Activated T-cell treated with anti-CD3 and anti-CD28 coated beads for 4 hours (primary cell): ENCODE data around the gene UROC1.

Experiments
- DNase-seq: peaks from one replicate; pipeline ENCODE4 v3.0.0-alpha.2; 2020

UROC1 gene

DNA sequence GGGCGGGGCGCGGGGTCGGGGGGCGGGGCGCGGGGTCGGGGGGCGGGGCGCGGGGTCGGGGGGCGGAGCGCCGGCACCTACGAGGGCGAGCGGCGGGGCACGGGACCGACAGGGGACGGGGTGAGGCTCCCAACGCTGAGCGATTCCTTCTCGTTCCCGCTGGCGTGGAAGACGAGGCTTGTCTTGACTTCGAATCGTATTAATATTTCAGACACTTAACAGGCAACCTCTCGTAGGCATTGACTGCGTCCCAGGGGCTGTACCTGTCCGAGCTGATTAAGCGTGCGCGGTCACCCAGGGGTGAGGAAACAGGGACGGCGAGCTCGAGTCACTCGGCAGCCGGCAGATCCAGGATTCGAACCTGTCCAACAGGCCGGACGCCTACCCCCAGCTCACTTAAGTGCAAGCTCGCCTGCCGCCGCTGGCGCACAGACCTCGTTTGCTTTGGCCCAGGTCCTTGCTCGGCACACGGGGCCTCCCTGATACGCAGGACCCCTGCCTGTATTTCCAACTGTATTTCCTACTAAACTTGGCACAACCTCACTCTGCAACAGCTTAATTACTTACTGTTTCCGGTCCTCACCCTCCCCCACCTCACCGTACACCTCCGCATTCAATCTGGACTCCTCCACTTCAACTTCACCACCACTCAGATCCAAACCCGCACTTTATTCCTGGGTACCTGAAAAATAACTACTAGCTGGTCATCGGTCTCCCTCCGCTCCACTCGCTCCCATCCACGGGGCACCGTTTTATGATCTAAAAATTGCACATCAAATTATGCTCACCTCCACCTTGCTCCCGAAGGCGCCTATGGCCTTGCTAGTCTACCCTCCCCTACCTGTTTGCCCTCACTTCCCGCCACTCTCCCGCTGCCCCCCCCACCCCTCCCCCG lies 41.2 kb downstream of the UROC1 start:
- no peak for DNase-seq

DNA sequence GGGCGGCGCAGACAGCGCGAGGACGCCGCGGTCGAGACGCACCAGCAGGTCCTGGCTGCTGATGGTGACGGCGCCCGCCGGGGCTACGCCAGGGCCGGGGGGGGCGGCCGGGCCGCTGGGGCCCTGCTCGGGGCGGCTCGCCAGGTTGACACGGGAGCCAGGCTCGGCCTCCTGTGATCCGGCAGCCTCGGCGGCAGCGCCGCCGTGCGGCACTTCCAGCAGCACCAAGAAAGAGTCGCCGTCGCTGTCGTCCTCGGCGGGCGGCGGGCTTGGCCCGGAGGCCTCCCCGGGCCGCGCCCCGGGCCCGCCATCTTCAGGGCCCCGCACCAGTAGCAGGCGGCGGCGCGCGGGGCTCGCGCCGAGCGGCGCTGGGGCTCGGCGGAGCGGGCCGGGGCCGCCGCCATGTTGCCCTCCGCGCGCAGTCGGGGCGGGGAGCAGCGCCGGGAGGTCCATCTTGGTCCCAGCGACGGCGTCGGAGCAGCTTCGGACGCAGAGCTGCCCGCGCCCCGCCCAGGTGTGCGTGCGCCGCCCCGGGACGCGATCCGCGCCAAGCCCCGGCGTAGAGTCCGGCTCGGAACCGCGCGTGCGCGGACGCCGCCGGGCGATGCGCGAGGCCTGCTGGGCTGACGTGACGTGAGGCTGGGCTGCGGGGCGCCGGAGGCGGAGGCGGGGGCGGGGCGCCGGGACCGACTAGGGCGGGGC lies 42.0 kb downstream of the UROC1 start, which contains the start of gene ZXDC:
Gene ZXDC, minus strand, starts transcription at position 479 of the 702 bp plus-strand sequence. Its CDS starts 26 bp downstream, at position 453.
- DNase-seq: peak; percentile 82

DNA sequence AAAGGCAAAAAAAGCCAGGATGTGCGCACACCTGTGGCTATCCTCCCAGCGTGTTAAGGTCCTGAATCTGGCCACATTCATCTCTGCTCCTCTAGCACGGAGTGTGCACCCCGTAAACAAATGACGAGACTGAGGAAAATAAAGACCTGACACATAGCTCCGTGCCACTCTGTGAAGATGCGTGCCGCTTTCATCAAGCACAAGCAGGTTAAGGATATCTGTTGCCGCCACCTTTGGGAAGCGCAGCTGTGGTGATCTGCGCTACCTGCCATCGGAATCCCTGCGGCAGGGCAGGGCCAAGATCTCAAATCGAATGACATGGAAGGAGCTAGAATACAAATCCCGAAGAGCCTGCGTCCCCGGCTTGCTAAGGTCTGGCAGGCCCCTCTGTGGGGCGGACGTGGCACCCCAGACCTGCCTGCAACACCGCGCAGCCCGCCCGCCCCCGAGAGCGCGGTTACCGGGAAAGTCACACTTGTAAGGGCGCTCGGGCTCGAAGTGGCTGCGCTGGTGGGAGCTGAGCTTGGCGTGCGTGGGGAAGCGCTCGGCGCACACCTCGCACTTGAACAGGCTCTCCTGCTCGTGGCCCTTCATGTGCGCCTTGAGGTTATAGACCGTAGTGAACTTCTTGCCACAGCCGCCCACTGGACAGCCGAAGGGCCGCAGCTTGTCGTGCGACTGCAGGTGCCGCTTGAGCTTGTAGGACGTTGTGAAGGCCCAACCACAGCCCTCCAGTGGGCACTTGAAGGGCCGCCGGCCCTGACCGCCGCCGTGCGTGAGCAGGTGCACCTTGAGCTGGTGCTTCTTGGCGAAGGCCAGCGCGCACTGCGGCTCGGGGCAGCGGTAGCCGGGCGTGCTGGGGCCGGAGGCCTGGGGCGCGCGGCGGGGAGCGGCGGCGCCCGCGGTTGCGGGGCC lies 42.8 kb downstream of the UROC1 start:
- DNase-seq: no peak

DNA sequence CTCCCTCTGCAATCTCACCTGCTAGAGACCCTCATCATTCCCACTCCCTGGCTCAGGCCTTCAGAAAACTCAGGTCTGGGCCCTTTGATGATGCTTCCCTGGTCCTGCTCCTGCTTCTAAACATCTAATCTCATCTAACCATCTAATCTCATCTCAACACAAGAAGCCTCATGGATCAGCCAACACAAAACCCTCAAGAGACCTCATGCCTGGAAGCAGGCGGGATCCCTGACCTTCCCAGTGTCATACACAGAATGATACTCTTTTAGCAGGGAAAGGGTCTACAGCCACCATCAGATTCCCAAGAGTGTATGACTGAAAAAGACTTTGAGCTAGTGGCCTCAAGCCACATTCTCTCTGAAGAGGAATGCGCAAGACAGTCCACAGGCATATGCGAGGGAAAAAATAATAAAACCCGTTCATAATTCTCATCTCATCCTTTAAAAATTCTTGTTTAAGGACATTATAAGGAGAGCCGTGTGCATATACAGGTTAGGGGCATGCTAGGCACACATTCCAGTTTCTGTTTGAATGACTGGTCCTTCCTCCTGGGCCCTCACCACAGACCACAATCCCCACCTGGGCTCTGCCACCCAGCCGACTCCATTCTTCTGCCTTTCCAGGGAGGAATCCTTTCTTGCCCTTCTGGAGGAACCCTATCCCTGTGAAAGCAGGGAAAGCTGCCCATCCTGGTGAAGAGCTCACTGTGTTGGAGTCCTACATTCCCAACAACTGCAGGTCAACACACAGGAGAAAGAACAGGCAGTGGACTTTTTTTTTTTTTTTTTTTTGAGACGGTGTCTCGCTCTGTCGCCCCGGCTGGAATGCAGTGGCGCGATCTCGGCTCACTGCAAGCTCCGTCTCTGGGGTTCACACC lies 44.0 kb downstream of the UROC1 start:
- DNase-seq: no peak

DNA sequence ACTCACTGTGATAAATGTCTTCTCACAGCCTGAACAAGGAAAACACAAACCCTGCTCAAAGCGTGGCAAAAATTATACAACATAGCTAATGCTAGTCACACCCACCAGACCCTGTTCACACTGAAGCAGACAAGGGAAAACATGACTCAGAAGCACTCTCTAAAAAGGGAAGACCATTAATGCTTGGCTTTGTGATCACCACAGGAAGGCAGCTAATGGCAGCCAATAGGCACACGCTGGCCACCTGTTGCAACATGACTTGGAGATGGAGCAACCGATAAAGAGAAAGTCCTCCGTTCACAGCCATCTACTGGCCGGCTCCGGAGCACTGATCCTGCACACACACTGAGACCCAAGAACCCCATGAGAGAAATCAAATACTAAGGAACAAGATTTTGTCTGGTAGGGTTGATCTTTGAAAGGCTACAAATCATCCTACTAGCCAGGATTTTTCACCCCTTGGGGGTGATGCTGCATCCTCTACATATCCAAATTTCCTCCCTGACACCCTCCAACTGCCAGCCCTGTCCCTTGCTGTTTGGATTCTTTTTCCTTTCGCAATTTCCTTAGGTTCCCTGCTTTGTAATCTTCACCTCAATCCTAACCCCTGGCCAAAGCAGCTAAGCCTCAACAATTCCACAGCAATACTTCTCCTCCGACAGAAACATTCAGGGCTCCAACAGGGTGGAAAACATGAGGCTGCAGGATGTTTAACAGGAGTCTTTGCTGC lies 45.1 kb downstream of the UROC1 start:
- DNase-seq: no peak

DNA sequence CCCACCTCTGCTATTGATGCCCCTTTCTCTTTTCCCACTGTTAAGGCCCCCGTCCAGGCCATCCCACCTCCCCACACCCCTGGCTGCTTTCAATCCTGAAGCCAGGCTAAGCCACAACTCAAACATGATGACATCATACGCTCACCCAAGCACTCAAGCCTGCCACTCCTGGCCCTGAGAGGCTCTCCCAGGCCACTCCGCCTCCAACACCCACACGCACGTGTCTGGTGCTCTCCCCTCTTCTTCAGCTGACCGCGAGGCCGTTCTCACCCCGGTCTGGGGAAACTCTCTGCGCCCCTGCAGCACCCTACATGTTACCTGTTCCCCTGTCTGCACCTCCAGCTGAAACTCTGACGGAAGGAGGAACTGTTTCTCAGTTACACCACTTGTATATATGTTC lies 48.1 kb downstream of the UROC1 start:
- DNase-seq: no peak

DNA sequence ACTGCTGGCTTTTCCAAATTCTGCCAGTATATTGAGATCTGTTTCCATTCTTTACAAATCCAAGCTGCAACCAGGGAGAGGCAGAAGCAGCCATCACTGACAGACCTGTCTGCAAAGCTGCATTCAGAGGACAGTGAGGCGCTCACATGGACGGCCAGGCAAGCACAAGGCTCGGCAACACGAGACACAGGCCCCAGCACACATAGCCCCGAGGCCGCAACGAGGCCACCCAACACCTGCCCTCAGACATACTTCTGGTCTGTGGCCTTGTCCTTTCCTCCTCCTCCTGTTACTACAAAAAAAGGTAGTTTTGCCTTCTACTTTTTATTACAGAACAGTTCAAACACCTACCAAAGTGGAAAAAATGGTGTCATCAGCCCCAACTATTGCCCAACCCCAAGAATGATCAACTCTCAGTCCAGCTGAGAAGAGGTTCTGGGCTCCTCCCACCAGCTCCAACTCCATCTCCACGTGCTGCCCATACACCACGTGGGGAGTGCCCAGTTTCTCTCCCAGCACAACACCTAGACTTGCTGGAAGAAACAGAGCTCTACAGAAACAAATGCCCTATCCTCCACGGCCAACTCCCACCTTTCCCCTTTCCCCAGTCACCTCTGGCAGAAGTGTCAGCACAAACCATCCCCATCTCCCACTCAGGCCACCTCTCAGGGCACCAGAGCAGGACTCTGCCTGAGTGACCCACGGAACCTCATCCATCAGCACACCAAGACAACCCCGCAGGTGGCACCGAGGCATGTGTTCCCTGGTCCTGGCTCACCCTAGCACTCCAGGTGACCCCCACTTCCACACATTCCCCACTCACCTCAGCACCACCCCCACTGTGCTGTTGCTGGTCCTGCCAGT lies 49.3 kb downstream of the UROC1 start:
- no peak for DNase-seq

DNA sequence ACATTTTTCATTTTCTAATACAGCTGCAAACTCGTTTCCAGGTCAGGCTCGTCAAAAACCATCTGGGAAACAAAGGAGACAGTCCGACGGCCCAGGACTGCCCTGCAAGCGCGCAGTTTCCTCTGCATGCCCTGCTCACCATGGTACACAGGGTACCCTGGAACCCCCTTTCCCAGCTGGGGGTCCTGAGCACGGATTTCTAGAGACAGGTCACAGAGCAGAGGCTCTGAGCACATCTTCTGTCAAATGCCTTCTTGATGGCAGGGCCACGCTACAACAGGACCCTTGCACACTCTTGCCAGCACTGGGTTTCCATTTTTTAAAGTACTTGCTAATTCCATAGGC lies 50.0 kb downstream of the UROC1 start:
- no peak for DNase-seq

DNA sequence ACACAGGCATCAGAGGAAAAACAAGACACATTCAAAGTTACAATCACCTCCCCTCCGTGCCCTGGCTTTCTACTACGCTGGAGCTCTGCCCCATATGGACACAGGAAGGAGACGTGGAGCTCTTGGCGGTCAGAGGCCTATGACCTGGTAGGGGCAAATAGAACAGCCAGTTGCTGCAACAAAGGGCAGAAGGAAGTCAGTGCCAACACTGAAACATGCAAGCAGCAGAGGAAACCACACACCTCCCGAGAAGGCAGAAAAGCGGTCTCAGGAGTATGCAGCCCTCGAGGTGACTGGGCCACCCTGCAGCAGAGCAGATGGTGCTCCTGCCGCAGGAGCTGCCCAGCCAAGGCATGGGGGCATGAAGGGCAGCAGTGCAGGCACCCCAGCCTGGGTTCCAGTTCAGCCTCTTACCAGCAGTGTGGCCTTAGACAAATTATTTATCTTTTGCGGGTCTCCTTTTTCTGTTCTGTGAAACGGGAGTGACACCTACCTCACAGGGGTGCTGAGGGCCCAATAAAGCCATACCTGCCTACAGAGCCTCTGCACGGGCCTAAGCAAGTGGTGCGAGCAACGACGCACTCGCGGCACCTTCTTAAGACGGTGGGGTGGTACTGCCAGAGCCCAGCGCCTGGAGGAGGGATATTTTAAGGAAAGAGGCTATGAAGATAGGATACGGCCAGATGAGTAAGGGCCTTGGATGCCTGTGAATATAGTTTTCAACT lies 50.5 kb downstream of the UROC1 start:
- no peak for DNase-seq

DNA sequence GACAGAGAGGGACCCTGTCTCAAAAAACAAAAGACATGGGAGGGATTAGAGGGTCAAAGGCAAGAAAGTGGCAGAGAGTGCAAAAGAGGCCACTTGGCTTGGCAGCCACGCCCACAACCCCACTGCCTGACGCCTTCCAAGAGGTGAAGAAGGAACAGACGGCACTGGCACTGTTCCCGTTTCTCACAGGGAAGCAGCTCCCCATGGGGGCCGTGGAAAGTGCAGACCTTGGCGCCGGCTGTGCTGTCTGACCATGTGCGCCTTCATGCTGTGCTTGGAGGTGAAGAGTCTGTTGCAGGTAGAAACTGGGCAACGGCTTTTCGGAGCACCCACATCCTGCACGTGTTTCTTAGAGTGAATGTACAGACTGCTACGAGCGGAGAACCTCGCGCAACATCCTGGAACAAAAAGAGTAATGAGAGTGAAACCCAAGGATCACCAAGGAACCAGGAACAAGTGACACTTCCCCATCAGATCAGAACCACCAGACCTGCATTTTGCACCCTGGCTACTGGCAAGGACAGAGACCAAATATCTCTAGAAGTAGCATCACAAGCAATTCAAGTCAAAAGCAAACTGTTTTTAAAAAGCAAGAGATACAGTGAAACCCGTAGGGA lies 51.5 kb downstream of the UROC1 start:
- DNase-seq: no peak

DNA sequence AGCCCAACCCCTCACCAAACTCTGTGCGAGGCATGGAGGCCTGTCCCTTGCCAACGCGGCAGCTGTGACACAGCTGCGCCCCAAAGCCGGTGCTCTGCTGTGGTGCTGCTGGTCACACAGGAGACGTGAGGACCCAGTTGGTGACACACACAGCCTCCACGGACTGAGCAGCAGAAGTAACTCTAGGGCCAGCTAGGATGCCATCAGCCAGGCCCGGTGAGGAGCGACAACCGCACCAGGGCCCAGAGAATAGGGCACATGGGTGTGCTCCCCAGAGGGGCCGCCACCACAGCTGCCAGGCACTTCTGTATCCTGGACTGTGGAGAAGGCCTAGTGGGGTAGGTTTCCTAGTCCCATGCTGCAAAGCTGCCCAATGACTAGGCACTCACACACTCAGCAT lies 52.6 kb downstream of the UROC1 start:
- no peak for DNase-seq

DNA sequence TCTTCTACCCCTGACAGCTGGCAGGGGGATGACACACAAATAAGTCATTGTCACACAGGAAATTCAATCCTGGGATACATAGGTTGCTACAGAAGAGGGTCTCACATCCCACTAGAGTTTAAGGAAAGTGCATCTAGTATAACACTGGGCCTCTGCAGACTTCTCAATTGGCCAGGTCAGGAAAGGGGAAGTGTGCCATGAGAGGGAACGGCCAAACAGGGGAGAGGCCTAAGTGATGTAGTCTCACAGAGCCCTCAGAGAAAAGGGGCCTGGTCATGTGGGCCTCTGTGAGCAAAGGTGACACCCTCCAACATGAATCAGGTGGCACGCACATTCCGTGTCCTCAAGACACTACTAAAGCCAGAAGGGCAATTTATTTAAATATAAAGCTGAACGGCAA lies 53.1 kb downstream of the UROC1 start:
- no peak for DNase-seq

DNA sequence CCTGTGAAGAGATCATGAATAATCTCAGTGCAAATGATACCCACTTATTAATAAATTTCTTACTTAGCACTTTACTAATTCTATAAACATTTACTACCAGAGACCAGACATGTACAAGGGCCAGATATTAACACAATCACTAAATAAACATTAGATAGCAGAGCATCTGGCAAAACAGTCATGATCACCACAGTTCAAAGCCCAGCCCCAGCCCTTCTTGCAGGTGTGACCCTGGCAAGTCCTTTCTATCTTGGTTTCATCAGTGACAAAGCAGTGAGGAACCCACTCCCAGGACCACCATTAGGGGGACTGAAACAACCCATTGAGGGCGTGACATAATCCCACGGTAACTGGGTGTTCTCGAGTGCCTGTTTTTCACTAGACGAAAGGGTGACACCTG lies 53.5 kb downstream of the UROC1 start:
- no peak for DNase-seq

DNA sequence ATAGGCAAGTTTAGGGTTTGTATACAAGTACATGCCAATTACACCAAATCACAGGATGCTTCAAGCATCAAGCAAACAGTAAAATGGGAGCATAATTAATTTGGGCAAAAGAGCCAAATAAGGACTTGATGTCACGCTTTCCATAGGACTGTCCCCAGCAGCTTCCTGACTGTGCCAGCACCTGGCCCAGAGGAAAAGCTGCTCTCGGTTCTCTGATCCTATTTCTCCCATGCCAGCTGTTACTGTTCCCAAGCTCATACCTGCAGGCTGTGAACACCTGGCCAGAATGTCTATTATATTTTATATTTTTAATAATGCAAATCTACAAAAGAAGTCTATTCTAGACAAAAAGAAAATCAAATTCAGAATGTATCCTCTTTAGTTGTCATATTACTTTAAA lies 54.1 kb downstream of the UROC1 start:
- DNase-seq: no peak

DNA sequence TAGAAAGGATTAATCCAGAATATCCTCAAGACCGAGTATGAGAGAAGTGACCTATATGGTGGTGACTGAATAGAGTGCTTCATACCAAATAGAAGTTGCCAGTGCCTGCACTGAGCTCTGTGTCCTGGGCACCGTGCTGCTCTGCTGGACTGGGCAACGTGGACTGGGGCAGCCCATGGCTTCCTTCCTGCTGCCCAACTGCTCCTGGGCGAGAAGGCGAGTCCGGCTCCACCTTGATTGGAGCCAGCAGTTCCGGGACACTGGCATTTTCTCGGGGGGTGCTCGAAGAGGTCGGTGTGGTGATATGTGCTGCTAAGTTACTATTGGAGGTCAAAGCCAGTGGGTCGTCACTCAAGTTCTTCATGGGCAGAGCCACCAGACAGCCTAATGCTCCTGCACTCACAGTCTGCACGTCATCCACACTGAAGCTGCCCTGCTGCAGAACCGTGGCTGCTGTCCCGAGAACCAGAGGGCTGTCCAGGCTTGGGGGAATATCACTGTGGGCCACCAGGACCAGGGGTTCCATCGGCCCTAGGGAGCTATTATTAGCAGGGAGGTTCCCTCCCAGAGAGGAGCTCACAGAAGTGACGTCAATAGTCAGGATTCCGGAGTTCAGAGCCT lies 56.0 kb downstream of the UROC1 start:
- DNase-seq: no peak

DNA sequence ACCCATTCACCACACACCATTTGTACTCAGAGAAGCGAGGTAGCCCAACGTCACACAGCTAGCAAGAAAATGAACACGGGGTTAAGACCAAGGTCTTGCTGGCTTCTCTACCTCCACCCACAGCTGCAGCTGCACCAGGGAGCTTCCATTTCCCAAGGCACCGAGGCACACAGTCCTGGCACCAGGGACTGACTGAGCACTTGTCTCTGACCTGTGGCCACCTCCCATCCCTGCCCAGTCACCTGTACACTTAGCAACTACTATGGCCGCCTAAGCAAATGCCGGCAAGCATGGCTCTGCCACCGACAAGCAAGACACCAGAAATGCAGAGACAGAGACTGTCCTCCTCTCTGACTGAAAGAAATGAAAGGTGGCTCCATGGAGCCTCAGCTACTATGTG lies 57.2 kb downstream of the UROC1 start:
- DNase-seq: no peak

DNA sequence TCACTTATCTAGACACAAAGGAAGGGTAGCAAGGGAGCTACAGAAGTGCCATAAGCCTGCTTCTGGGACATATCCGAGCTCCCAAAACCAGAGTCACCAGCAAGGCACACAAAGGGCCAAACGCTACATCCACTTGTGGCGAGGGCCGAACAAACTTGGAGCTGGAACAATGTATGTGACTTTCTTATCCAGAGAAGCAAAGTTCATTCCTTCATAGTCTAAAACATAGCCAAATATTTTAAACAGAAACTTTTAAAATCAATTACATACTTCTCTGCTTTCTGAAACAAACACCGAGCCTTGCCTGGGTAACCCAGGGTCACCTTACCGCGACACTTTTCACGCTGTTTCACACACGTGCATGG lies 57.8 kb downstream of the UROC1 start:
- DNase-seq: no peak

DNA sequence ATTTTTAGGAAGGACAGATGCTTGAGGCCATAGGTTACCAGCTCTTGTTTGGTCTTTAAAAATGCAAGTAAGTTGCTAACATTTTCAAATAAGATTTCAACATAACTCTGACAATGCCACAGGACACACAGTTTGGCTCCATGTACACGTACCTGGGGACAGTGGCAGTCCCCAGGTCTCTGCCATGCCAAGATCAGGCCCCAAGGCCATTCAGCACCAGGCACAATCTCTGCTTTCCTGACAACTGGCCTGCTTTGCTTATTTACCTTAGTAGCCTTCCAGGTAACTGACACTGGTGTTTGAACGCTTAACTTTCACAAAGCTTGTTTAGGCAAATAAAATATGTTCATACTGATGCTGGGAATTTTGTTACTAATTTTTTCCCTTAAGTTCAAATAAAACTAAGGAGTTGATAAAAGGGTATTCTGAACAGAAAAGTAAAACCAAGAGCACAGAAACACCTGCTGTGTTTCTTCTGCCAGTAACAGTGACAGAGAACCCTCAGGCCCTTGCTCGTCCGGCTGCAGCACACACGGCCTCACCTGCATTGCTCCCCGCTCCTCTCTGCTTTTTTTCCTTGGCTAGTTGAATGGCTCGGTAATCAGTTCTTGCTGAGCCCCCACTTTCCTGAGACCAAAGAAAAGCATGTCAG lies 58.3 kb downstream of the UROC1 start:
- DNase-seq: no peak
